Activated T-helper 17 cell treated with anti-CD3 and anti-CD28 coated beads, Interleukin-2, amount 50 U/mL, for 72 hours (primary cell): ENCODE measurements around the gene MICAL1. TPM values are rescaled to one million over a fixed set of nuclear protein-coding genes. Genes with fewer than 3 reads are reported as not detected.
A peak's percentile ranks its signal among the peaks of the same experiment; 100 is the strongest.

Experiments
- ATAC-seq: fragments of 150-1000 bp; cut with Tn5 transposase; replicated peaks from 2 replicates; pipeline ENCODE4 v1.10.0; 2021; ENCODE audit warnings: mild to moderate bottlenecking, moderate library complexity
- H3K27ac Mint-ChIP-seq: one replicate; pipeline ENCODE4 v1.8.0; 2022; ENCODE audit warnings: mixed read lengths
- H3K27me3 Mint-ChIP-seq: one replicate; pipeline ENCODE4 v1.8.0; 2022; ENCODE audit warnings: mixed read lengths
- H3K36me3 Mint-ChIP-seq: one replicate; pipeline ENCODE4 v1.8.0; 2022; ENCODE audit warnings: low read depth, mild to moderate bottlenecking, mixed read lengths
- H3K4me1 Mint-ChIP-seq: one replicate; pipeline ENCODE4 v1.8.0; 2022; ENCODE audit warnings: mixed read lengths
- H3K4me3 Mint-ChIP-seq: one replicate; pipeline ENCODE4 v1.8.0; 2022; ENCODE audit warnings: mild to moderate bottlenecking, mixed read lengths
- H3K9me3 Mint-ChIP-seq: one replicate; pipeline ENCODE4 v1.8.0; 2022; ENCODE audit warnings: mixed read lengths
- total RNA-seq, 2 donors: library from RNA; stranded (reverse); gene quantifications; one replicate each; pipeline ENCODE4 v1.2.3, GENCODE V29; 2022

Gene MICAL1, protein sequence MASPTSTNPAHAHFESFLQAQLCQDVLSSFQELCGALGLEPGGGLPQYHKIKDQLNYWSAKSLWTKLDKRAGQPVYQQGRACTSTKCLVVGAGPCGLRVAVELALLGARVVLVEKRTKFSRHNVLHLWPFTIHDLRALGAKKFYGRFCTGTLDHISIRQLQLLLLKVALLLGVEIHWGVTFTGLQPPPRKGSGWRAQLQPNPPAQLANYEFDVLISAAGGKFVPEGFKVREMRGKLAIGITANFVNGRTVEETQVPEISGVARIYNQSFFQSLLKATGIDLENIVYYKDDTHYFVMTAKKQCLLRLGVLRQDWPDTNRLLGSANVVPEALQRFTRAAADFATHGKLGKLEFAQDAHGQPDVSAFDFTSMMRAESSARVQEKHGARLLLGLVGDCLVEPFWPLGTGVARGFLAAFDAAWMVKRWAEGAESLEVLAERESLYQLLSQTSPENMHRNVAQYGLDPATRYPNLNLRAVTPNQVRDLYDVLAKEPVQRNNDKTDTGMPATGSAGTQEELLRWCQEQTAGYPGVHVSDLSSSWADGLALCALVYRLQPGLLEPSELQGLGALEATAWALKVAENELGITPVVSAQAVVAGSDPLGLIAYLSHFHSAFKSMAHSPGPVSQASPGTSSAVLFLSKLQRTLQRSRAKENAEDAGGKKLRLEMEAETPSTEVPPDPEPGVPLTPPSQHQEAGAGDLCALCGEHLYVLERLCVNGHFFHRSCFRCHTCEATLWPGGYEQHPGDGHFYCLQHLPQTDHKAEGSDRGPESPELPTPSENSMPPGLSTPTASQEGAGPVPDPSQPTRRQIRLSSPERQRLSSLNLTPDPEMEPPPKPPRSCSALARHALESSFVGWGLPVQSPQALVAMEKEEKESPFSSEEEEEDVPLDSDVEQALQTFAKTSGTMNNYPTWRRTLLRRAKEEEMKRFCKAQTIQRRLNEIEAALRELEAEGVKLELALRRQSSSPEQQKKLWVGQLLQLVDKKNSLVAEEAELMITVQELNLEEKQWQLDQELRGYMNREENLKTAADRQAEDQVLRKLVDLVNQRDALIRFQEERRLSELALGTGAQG
- 10 to 100 TPM; 43.3 to 58.3 TPM for total RNA-seq

DNA sequence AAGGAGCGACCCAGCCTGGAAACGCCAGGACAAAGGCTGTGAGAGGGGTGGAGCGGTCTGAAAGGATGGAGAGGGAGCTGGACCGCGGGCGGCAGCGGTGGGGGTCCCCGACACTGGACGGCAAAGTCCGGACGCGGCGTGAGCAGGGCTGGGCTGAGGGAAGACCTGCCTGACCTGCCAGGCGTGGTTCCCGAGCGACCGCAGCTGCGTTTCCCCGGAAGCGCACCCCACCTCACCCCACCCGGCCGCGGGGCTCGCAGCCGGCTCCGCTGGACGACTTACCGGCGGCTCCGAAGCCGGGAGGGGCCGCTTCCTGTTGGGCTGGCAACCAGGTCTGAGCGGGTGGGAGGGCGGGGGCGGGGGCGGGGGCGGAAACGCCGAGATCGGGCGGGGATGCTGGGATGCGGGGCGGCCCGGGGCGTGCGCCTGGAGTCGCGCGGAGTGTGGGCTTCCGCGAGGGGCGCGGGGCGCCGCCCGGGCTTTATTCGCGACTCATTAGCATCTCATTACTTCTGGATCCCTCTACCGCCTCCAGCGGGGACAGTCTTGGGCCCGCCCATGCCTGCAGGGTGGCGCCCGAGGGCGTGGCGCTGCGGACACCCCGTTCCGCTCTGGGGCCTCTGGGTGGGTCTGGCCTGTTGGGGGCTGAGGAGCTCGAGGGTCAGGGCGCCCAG is at the start of gene MICAL1:
Gene MICAL1 (minus strand): TSS at position 336 of the 674 bp plus-strand sequence. CDS start 1,576 bp downstream, outside the sequence.
- ATAC-seq: peak; percentile 61
- H3K27me3 Mint-ChIP-seq: no peaks in the 10 kb centered on the region
- H3K27ac Mint-ChIP-seq: peak within 1 kb of the TSS; percentile 95
- peaks cover 31% of the 10 kb centered on the region for H3K36me3 Mint-ChIP-seq
- no peaks in the 10 kb centered on the region for H3K9me3 Mint-ChIP-seq
- H3K4me3 Mint-ChIP-seq: peak within 1 kb of the TSS; percentile 94
- peaks cover 31% of the 10 kb centered on the region for H3K4me1 Mint-ChIP-seq

DNA sequence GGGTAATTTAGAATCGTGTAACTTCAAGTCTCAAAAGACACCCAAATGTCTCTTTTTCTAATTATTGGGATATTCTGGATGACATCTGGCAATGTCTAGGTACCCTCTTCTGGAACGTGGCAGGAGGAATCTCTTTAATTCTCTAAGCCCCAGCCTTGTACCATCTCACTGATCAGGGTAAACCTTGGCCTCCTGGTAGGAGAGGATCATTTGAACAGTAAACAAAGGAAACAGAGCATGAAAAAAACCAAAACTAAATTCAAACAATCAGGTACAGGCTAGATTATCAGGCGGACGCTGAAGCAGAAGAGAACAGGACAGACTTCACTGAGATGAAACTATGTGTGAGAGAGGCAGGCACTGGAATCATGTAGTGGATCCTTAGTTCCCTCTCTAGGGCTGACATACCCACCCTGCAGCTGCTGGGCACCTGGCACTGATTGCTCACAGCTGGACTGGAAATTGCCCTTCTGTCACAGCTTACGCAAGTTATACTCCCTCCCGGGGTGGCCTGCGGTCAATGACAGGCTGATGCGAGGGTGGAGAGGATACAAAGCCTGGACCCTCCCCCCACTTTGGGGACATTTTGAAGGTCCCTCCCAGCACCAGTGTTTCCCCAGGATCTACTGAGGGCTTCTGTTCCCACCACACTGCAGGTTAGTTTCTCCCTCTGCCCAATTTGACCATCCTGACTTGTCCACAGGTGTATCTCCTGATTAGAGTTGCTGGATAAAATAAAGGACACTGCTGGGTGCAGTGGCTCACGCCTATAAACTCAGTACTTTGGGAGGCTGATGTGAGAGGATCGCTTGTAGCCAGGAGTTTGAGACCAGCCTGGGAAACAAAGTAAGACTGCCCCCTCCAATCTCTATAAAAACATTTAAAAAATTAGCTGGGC is 48.0 kb upstream of the MICAL1 start:
- Mint-ChIP-seq H3K4me1 (no peaks in the 10 kb centered on the region), H3K9me3 (no peaks in the 10 kb centered on the region), H3K27ac (no peak overlapping the region), H3K27me3 (peaks cover 3% of the 10 kb centered on the region), H3K36me3 (no peaks in the 10 kb centered on the region), H3K4me3 (no peak overlapping the region)
- ATAC-seq: no peak

DNA sequence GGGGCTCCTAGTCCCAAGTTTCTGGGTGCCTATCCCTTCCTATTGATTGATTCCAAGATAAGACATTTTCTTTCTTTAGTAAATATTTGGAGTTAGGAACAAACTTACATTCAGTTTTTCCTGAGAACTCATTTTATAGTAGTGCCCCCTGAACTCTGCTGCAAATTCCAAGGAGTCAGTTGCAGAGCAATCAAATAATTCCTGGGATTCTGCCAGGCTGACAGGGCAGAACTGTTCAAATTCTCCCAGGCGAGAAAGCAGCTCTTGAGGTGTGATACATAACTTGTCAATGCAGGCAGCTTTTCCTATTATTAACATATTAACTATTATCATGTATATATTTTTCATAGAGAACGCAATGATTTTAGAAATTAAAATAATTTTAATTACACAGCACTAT is 43.4 kb upstream of the MICAL1 start:
- no peak overlapping the region for H3K27ac Mint-ChIP-seq
- ATAC-seq: no peak
- H3K4me3 Mint-ChIP-seq: no peak overlapping the region
- peaks cover 3% of the 10 kb centered on the region for H3K27me3 Mint-ChIP-seq
- H3K4me1 Mint-ChIP-seq: no peaks in the 10 kb centered on the region
- no peaks in the 10 kb centered on the region for H3K9me3 Mint-ChIP-seq
- no peaks in the 10 kb centered on the region for H3K36me3 Mint-ChIP-seq

DNA sequence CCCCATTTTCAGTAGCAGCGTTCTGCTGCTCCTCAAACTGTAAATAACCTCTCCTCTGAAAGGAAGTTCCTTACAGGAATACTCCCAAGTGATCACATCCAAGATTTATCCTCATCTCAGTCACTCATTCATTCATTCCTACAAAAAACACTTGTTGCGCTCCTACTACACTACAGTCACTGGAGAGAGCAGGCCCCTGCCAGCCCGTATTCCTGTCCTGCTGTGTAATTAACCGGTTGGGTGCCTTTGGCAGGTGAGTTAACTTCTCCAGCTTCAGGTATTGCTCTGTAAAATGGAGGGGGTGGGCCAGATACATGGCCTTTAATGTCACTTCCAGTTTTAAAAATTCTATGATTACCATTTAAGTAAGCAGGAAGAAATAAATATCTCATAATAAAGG is 42.5 kb upstream of the MICAL1 start:
- Mint-ChIP-seq H3K27ac (no peak overlapping the region), H3K4me1 (no peaks in the 10 kb centered on the region), H3K4me3 (no peak overlapping the region), H3K9me3 (no peaks in the 10 kb centered on the region), H3K27me3 (no peaks in the 10 kb centered on the region), H3K36me3 (no peaks in the 10 kb centered on the region)
- no peak for ATAC-seq

DNA sequence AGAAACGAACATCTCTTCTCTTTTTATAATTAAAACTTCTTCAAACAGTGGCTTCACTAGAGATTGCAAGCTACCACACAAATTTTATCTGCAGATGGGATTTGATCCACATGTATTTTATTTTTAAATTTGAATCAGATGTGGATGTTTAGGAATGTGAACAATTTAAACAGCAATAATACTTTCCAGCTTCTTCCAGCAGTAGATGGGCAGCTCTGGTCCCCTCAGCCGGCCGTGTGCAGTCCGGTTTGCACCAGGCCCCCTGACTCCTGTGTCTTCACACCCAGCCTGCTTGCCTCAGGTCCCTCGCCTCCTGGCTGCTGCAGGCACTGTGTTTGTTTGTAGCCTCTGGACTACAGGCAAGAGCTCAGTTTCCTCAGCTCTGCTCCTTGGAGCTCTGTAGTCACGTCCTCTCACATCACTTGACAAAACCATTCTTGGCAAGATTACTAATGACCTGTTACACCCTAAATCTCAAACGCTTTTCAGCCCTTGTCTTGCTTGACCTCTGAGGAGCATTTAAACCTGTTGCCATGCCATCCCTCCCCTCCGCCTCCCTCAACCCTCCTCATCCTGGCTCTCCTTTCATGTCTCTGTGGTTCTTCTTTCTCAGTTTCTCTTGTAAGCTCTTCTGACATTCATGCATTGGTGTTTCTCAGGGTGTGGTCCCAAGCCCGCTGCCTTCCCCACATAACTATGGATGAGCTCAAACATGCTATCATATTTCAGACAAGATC is 40.6 kb upstream of the MICAL1 start:
- ATAC-seq: no peak
- H3K9me3 Mint-ChIP-seq: no peaks in the 10 kb centered on the region
- no peak overlapping the region for H3K27ac Mint-ChIP-seq
- no peak overlapping the region for H3K4me3 Mint-ChIP-seq
- no peaks in the 10 kb centered on the region for H3K27me3 Mint-ChIP-seq
- H3K4me1 Mint-ChIP-seq: peaks cover 9% of the 10 kb centered on the region
- H3K36me3 Mint-ChIP-seq: no peaks in the 10 kb centered on the region

DNA sequence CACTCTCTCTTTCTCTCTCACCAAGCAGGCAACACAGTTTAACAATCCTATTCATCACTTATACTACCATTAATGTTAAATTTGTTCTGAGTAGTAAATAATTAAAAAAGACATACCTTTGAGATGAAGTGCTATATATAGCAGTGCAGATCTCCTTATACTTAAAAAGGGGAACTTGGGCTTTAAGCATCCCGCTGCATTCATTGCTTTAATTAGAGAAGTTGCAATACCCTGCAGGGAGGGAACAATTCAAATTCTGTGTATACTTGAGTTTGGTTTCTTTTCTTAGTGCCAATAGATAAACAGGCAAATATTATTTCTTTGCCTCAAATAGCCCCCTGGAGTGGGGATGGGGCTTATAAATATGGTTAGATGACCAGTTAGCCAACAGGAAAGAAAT is 38.3 kb upstream of the MICAL1 start:
- no peaks in the 10 kb centered on the region for H3K9me3 Mint-ChIP-seq
- peaks cover 15% of the 10 kb centered on the region for H3K4me1 Mint-ChIP-seq
- no peak for ATAC-seq
- H3K27ac Mint-ChIP-seq: no peak overlapping the region
- H3K4me3 Mint-ChIP-seq: no peak overlapping the region
- no peaks in the 10 kb centered on the region for H3K36me3 Mint-ChIP-seq
- no peaks in the 10 kb centered on the region for H3K27me3 Mint-ChIP-seq

DNA sequence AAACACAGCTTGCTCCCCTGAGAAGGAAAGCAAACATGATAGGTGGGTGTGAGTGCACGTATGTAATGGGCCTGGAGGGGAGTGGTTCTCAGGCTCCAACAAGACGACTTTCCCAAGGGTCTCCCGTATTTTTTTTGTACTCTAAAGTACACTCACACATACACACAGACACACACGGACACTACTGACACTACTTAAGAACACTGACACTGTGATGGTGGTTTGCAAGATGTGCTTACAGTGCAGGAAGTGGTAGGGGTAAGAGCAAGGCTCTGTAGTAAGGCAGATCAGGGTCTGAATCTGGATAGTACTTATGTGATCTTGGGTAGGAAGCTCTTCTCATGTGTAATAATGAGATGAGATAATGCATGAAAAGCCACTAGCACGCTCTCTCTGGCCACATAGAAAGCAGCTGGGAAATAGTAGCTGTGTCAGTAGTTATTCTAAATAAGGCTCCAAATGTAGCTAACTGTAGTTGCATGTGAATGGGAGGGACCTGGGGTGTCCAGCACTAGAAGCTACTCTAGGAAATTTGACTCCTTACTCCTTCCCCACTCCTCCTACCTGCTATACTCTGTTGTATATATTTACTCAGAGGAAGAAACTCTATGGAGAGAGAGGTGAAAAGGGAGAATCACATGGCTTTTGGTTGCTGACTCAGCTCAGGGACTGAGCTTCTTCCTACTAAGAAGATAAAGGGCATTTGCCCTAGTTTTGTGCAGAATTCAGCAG is 35.8 kb upstream of the MICAL1 start:
- Mint-ChIP-seq H3K9me3 (no peaks in the 10 kb centered on the region), H3K27ac (peak overlapping the region; percentile 44), H3K36me3 (no peaks in the 10 kb centered on the region), H3K27me3 (no peaks in the 10 kb centered on the region), H3K4me3 (peak overlapping the region; percentile 67), H3K4me1 (peaks cover 15% of the 10 kb centered on the region)
- ATAC-seq: peak; percentile 94

DNA sequence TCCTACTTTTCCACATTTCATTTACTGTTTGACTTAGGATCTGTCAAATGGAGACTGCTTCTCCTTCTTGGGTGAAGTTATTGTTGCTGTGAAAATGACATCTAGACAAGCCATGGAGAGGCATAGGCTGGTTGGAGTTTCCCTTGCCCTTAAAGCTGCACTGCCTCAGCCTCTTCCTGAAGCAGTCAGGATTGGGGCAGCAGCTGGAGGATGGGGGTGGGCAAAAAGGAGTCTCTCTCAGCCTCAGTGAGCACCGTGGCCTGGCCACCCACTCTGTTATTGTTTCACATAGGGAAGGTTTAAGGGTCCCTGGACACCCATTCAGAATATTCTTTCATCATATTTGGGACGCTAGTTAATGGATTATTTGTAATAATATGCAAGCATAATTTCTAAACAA is 35.1 kb upstream of the MICAL1 start:
- peak overlapping the region; percentile 44 for H3K27ac Mint-ChIP-seq
- no peak for ATAC-seq
- H3K9me3 Mint-ChIP-seq: no peaks in the 10 kb centered on the region
- no peaks in the 10 kb centered on the region for H3K27me3 Mint-ChIP-seq
- peaks cover 15% of the 10 kb centered on the region for H3K4me1 Mint-ChIP-seq
- peak overlapping the region; percentile 67 for H3K4me3 Mint-ChIP-seq
- H3K36me3 Mint-ChIP-seq: no peaks in the 10 kb centered on the region

DNA sequence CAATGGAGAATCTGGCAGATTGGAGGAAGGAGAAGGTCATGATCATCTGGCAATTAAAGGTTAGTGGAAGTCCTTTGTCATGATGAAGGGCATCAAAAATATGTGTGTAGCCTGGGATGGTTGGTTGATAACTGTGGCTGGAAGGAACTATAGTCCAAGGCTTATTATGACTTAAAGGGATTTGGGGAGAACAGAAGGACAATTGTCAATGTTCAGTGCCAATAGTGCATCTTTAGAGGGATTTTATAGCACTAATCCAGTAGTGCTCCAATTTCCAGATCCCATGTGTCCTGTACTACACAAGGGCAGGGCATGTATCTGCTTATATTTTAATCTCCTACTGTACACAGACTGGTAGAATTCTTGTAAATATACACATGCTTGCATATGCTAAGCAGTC is 32.4 kb upstream of the MICAL1 start:
- no peaks in the 10 kb centered on the region for H3K36me3 Mint-ChIP-seq

DNA sequence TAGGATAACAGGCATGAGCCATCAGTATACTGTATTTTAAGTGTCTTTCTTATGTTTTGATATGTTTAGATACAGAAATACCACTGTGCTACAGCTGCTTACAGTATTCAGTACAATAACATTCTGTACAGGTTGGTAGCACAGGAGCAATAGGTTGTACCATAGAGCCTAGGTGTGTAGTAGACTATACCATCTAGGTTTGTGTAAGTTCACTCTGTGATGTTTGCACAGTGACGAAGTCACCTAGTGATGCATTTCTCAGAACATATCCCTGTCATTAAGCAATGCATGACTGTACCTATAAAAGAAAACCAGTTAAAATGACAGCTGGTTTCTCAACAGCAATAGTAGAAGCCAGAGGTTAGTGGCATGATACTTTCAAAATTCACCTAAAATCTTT is 30.5 kb upstream of the MICAL1 start:
- Mint-ChIP-seq H3K9me3 (no peaks in the 10 kb centered on the region), H3K27ac (peak overlapping the region; percentile 44), H3K4me1 (peaks cover 22% of the 10 kb centered on the region), H3K27me3 (no peaks in the 10 kb centered on the region), H3K36me3 (peaks cover 17% of the 10 kb centered on the region), H3K4me3 (no peak overlapping the region)
- peak; percentile 24 for ATAC-seq

More for the DNA sequence above, 32.4 kb upstream of the MICAL1 start:
- no peak overlapping the region for H3K27ac Mint-ChIP-seq
- H3K9me3 Mint-ChIP-seq: no peaks in the 10 kb centered on the region
- no peak overlapping the region for H3K4me3 Mint-ChIP-seq
- peaks cover 24% of the 10 kb centered on the region for H3K4me1 Mint-ChIP-seq
- no peak for ATAC-seq
- no peaks in the 10 kb centered on the region for H3K27me3 Mint-ChIP-seq

DNA sequence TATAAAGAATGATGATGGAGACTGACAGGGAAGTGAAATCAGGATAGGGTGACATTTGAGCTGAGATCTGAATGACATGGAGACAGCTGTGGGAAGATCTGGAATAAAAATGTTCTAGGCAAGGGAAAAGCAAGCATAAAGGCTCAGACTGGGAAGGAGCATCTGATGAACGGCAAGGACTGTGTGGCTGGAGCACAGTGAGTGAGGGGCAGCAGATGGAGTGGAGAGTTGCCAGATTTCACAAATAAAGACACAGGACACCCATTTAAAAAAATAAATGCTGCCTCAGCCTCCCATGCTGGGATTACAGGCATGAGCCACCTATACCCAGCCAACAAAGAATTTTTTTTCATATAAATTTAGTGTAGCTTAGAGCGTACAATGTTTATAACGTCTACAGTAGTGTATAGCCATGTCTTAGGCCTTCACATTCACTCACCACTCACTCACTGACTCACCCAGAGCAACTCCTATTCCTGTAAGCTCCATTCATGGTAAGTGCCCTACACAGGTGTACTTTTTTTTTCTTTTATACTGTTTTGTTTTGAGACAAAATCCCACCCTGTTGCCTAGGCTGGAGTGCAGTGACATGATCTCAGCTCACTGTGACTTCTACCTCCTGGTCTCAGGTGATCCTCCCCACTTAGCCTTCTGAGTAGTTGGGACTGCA is 29.8 kb upstream of the MICAL1 start:
- Mint-ChIP-seq H3K4me1 (peaks cover 22% of the 10 kb centered on the region), H3K27ac (peak overlapping the region; percentile 44), H3K4me3 (no peak overlapping the region), H3K9me3 (no peaks in the 10 kb centered on the region), H3K27me3 (no peaks in the 10 kb centered on the region), H3K36me3 (peaks cover 24% of the 10 kb centered on the region)
- no peak for ATAC-seq

DNA sequence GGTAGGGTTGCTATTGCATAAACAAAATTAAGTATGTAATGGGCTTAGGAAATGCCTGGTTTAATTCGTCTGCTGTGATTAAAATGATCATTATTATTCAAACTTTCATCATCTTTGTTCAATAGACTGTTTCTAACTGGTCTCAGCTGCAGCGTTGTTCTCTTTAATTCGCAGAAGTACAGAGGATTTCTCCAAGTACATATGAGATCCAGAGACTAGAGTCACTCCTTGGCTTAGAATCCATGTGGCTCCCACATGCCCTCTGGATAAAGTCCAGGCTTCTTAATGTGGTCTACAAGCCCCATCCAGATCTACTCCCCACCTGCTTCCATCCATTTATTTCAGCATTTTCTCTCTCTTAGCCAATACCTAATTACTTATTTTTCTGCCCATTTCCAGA is 28.6 kb upstream of the MICAL1 start:
- H3K9me3 Mint-ChIP-seq: no peaks in the 10 kb centered on the region
- no peaks in the 10 kb centered on the region for H3K27me3 Mint-ChIP-seq
- H3K36me3 Mint-ChIP-seq: peaks cover 36% of the 10 kb centered on the region
- peaks cover 28% of the 10 kb centered on the region for H3K4me1 Mint-ChIP-seq
- H3K27ac Mint-ChIP-seq: peak overlapping the region; percentile 49
- peak overlapping the region; percentile 78 for H3K4me3 Mint-ChIP-seq
- no peak for ATAC-seq
